SHP77 (cell line): ENCODE data around the gene USP9X.
"Not testable (repeated sequence)": the region's sequence is repeated elsewhere in the genome, so short reads cannot be mapped to it uniquely, and the experiment has no call there.

Source experiments
- DNase-seq, 2 experiments: peaks; one replicate each; lab custom pipeline; 2025; lab: John Stamatoyannopoulos, UW

USP9X gene, protein sequence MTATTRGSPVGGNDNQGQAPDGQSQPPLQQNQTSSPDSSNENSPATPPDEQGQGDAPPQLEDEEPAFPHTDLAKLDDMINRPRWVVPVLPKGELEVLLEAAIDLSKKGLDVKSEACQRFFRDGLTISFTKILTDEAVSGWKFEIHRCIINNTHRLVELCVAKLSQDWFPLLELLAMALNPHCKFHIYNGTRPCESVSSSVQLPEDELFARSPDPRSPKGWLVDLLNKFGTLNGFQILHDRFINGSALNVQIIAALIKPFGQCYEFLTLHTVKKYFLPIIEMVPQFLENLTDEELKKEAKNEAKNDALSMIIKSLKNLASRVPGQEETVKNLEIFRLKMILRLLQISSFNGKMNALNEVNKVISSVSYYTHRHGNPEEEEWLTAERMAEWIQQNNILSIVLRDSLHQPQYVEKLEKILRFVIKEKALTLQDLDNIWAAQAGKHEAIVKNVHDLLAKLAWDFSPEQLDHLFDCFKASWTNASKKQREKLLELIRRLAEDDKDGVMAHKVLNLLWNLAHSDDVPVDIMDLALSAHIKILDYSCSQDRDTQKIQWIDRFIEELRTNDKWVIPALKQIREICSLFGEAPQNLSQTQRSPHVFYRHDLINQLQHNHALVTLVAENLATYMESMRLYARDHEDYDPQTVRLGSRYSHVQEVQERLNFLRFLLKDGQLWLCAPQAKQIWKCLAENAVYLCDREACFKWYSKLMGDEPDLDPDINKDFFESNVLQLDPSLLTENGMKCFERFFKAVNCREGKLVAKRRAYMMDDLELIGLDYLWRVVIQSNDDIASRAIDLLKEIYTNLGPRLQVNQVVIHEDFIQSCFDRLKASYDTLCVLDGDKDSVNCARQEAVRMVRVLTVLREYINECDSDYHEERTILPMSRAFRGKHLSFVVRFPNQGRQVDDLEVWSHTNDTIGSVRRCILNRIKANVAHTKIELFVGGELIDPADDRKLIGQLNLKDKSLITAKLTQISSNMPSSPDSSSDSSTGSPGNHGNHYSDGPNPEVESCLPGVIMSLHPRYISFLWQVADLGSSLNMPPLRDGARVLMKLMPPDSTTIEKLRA (N-terminal part only)

DNA sequence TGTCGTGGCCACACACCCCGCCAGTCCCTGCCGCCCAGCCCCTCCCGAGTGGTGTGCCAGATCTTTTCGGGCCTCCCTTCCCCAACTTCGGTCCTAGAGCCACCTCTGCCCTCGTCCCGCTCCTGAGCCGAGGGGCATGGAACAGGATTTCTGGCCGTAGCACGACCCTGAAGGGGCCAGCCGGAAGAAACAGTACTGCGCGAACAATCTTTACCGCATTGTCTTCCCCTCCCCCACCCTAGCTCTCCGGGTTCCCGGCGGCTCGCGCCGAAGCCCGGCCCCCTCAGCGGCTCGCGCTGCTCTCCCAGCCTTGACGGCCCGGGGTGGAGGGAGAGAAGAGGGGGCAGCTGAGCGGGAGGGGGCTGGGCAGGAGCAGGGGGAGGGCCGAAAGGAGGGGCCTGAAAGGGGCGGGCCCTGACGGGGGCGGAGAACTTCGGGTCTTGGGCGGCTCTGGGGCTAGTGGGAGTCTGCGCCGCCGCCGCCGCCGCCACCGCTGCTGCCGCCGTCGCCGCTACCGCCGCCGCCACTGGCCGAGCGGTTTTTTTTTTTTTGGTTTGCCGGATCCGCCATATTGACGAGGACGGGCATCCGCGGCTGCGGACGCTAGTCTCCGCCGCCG, at the start of gene USP9X:
Gene USP9X (plus strand): TSS at position 553 of the 619 bp plus-strand sequence. CDS start 38,184 bp downstream, outside the sequence.
- peak; percentile 47 to 51 for DNase-seq

DNA sequence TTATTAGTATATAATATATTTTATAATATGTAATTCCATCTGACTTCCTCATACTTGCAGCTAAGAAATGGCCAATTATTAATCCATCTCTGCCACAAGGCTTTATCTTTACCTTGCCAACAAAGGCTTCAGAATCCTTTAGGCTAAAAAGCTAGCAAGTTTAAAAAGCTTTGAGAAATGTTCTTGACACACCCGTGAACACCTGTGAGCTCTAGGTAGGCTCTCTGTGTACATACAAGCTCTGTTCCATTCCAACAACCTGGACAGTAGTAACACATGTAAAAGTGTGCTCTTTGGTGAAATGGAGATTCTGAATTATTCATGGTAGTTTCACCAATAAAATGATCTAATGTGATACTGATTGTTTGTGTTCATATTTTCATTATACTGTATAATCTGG, 49.7 kb upstream of the USP9X start:
- DNase-seq, result no peak

DNA sequence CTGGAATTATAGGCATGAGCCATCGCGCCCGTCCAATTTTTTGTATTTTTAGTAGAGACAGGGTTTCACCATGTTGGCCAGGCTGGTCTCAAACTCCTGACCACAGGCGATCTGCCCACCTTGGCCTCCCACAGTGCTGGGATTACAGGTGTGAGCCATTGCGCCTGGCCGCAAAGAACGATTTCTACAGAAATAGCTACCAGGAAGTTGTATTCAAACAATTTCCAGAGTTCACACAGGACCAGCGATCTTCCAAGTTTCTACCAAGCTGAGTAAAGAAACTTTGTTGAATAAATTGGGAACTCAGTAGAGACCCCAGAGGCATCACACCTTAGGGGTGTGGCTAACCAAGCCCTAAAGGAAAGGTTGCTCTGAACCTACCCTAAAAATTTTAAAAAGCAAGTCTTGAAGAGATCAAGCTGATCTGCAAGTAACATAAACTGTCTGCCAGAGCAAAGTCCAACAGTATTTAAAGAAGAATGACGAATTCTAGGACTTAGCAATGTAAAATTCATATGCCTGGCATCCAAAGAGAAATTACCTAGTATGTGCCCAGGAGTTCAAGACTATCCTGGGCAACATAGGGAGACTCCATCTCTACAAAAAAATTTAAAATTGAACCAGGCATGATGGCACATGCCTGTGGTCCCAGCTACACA, 48.4 kb upstream of the USP9X start:
- DNase-seq, result no peak

DNA sequence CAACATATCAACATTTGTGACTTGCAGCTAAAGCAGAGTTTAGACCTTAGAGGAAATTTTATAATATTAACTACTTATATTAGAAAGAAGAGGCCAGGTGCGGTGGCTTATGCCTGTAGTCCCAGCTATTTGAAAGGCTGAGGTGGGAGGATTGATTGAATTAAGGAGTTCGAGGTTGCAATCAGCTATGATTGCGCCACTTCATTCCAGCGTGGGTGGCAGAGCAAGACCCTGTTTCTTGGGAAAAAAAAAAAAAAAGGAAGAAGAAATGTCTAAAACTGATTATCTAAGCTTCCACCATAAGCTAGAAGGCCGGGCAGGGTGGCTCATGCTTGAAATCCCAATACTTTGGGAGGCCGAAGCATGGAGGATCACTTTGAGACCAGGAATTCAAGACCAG, 42.0 kb upstream of the USP9X start:
- no peak for DNase-seq

DNA sequence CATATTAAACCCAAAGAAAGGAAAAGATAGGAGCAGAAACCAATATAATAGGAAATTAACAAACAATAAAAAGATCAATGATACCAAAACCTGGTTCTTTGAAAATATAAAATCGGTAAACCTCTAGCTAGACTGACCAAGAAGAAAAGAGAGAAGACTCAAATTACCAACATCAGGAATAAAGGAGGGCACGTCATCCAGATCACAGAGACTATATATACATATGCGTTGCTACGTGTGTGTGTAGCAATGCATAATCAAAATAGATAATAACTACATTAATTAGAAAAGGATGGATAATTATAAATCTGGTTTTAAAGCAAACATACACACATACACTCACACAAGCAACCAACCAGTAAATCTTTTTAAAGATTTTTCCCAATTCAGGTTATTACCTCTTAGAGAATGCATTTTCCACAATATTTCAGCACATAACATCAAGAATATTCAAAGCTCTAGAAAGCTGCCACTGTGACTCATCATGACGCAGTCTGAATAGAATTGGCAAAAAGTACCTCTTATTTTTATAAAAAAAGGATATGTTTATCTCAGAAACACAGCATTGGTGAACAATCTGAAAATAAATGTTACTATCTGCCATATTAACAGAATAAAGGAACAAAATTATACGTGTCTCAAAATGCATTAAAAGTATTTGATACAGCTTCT, 41.4 kb upstream of the USP9X start:
- DNase-seq, result no peak

DNA sequence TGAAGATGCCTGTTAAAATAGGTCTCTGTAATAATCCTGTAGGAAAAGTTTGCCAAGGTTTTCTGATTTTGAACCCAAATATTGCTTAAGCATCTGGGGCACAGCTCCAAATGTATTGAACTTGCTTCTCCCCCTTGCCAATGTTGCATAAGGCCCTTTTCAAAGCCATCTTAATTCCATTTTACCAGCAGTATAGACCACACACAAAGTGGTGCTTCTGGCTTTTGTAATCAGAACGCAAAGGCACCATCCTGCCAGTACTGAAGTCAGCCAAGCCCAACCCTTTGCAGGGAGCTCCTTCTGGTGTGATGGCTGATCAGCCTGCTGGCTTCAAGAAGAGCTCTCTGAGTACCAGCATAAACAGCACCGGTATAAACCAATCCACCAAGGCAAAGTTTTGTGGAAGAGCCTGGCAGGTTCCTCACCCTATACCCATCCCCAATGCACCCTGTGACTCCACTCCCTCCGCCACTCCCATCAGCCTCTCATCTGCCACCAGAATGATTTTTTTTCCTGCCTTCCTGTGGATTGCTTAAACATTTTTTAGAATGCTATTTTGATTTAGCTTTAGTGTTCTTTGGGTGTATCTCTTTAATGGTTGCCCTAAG, 39.2 kb upstream of the USP9X start:
- no peak for DNase-seq

DNA sequence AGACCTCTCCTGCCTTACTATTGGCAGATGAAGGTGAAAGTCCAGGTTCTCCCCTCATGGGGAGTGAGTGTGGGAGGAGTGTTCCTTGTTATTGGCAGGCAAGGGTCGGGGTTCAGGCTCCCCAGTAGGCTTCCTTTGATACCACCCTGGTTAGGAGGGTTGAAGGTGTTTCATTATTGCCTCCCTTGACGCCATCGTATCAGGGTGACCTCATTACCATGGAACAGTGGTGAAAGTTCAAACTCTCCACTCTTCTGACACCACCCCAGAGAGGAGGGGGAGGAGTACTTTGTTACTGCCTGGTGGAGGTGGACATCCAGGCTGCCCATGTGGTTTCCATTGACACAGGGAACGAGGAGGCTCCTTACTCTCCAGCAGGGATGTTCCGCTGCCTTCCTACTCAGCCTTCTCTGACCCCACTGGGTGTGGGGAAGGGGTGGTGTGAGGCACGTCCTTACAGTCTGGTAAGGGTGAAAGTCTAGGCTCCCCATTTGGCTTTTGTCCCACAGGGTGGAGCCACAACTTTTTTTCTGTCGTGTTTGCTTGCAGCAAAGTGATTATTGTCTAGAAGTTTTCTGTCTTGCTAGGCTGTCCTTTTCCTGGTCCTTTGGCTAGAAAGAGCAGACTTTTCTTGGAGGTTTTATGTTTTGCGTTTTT, 37.2 kb upstream of the USP9X start:
- no peak for DNase-seq

DNA sequence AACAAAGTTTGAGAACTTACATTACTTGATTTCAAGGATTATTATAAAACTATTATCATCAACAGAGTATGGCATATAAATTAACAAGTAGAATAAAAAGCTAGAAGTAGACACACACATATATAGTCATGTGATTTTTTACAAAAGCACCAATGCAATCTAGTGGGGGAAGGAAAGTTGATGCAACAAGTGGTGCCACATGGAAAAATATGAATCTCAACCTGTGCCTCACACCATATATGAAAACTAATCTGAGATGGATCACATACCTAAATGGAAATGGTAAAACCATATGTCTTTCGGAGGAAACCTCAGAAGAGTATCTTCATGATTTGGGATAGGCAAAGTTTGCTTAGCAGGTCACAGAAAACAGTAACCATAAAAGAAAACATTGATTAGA, 34.9 kb upstream of the USP9X start:
- DNase-seq, result no peak

DNA sequence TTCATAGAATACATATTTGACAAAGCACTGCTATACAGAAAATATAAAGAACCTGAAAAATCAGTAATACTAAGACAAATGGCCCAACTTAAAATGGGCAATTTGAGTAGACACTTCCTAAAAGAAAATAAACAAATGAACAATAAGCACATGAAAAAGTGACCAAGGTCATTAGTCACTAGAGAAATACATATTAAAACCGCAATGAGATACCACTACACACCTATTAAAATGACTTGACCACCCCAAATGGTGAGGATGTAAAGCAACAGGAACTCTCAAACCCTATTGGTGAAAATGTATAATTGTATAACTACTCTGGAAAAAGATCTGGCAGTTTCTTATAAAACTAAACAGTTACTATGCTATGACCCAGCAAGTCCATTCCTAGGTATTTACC, 34.0 kb upstream of the USP9X start:
- DNase-seq, result no peak

DNA sequence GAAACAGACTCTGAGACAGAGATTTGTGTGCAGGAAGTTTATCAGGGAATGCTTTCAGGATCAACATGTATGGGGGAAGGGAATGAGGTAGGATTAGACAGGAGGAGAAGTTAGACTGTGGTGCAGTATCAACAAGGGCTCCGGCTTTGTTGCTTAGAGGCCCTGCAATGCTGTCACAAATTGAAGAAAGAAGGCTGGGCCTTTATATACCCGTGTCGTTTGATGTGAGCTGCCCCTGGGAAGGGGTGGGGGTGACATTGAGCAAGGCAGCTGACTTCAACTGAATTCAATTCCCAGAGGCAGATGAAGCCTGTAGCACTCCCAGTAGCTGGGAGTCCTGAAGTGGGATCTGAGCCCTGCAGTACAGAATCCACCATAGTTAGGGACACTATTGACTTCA, 29.5 kb upstream of the USP9X start:
- DNase-seq, result no peak

DNA sequence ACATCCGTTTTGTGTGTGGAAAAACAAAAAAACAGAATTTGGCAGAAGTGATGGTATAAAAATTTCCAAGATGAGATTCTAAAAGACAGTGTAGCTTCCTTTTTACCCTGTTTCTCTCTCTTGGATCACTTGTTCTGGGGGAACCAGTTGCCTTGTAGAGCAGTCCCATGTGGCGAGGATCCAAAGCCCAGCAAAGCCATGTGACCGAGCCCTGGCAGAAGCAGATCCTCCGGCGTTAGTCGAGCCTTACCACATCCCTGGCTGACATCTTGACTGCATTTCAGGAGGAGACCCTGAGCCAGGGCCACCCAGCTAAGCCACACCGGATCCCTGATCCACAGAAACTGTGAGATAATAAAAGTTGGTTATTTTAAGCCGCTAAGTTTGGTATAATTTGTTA, 22.0 kb upstream of the USP9X start:
- not testable (repeated sequence) for DNase-seq

DNA sequence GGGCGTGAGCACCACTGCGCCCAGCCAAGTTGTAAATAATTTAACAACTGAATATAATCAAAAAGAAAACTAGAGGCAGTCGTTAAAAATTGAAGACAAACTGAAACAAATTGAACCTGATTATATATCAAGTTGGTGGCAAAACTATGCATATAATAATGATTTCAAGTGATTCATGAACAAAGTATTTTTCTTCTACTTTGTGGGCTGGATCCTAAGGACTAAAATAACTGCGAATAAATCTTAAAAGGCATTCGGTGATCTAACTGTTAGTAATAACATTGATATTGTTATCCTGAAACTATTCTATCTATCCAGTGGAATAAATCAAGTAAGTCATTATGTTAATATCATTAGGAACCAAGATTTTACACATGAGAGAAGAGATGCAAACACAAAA, 21.2 kb upstream of the USP9X start:
- DNase-seq, result no peak

DNA sequence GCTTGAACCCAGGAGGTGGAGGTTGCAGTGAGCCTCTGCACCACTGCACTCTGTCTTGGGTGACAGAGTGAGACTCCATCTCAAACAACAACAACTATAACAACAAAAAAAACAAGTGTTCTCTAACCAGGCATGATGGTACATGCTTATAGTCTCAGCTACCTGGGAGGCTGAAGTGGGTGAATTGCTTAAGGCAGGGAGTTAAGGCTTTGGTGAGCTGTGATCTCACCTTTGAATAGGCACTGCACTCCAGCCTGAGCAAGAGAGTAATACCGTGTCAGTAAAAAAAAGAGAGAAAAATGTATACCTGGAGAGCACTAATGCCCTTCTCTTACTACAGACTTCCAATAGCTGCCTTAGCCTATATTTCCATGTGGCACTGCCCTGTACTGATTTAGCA, 18.9 kb upstream of the USP9X start:
- no peak for DNase-seq

DNA sequence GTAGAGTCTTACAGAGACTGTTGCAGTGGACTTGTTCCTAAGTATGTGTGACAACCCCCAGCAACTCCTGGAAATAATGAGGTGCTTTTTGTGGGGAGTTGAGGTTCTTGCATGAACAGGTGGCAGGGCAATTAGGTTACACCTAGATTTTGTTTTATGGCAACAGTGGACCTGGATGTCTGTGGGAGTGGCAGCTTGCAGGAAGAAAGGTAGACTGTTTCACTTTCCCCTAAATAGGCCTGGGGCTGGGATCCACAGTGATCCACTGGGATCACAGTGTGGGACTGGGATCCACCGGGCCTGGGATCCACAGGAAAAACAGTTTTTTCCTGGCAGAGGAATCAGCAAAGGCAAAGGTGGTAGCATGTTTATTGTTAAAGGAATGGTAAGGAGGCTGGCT, 18.3 kb upstream of the USP9X start:
- DNase-seq, result no peak

DNA sequence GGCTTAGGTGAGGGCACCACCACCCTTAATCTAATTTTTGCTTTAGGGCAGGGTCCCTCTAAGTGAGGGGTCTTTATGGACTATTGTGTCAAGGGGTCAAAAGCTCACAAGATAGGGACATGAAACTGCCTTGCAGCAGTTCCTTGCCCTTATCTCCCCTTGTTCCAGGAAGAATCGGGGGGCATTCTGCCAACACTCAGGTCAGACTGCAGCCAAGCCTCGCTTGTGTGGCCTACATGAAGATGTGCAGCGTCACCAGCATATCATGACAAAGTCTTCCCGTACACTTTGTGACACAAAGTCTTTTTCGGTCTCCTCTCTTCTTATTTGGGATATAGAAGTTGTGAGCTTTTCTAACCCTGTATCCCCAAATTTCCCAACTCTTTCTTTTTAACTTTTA, 17.5 kb upstream of the USP9X start:
- no peak for DNase-seq

DNA sequence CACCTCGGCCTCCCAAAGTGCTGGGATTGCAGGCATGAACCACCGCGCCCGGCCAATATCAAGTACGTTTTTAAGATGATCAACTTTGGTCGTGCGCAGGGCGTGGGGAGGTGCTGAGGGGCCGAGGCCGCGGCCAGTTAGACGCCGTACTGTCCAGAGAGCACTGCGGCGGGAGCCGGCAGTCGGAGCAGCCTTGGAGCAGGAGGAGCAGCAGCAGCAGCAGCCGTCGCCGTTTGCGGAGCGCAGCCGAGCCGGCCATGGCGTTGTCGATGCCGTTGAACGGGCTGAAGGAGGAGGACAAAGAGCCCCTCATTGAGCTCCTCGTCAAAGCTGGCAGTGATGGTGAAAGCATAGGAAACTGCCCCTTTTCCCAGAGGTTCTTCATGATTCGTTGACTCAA, 8.5 kb upstream of the USP9X start:
- no peak for DNase-seq

DNA sequence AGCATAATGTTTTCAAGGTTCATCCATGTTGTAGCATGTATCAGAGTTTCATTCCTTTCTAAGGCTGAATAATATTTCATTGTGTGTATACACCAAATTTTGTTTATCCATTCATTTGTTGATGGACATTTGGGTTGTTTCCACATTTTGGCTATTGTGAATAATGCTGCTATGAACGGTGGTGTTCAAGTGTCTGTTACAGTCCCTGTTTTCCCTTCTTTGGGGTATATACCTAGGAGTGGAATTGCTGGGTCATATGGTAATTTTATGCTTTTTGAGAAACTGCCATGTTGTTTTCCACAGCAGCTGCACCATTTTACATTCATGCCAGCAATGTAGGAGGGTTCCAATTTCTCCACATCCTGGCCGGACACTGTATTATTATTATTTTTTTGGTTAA, 3.4 kb upstream of the USP9X start:
- no peak for DNase-seq

DNA sequence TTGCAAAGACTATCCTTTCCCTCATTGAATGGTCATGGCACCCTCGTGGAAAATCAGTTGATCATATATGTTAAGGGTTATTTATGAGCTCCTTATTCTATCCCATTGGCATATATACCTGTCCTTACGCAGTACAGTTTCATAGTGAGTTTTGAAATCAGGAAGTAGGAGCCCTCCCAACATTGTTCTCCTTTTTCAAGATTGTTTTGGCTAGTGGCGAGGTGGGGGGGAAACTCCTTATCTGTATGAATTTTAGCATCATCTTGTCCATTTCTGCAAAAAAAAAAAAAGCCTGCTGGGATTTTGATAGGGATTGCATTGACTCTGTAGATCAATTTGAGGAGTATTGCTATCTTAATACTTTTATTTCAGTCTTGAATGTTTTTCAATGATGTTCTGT, 2.5 kb upstream of the USP9X start:
- DNase-seq, result no peak

DNA sequence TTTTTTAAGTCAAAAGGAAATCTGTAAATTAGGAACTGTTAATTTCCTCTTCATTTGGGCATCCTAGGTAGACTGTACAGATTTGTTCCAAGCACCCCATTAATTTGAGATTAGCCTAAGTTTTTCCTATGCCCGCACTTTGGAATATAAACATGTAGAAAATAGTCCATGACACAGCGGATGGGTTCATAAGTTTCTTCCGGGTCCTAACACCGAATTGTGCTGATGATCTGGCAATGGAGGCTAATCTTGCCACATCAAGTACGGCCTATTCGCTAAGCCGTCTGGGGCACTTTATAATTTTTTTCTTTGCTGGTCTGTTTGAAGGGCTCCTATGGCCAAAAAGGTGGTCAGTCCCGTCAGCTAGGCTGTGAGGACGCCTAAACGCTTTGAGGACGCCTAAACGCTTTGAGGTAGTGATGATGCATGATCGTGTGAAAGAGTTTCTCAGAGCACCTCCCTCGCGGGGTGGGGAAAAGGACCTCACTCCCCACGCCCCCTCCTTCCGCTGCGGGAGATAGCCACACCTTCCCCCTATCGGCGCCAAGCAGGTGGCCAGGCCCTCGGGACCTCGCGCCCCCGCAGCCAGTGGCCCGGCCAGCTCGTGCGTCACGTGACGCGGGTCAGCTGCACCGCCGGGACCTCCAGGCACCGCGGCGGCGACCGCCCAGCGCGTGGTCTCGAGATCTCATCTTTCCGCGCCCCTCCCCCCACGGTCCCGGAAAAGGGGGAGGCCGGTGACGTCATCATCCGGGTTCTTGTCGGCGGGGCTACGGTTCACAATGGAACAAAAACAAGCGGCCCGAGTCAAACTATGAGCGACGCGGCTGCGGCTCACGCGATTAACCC, 977 bp upstream of the USP9X start:
- DNase-seq, result peak; percentile 84 to 94
